GM23338 (cell line): ENCODE measurements around the gene TMEM212. TPM values are rescaled to one million over a fixed set of nuclear protein-coding genes. Genes with fewer than 3 reads are reported as not detected.

ENCODE experiments used
- ATAC-seq: fragments of 200-7000 bp; cut with Tn5 transposase; 3 replicates; pipeline ENCODE4 v1.9.1; 2020
- DNase-seq: peaks from one replicate; pipeline ENCODE4 v3.0.0-alpha.2; 2015; ENCODE audit warnings: low spot score
- H2AFZ ChIP-seq: fragments of 200-600 bp; sonication (generic); 2 replicates; pipeline ENCODE4 v1.8.0; 2016; ENCODE audit warnings: antibody characterized with exemption, mild to moderate bottlenecking, moderate library complexity
- H3F3A ChIP-seq: fragments of 200-600 bp; sonication (generic); replicated peaks from 2 replicates; pipeline ENCODE4 v1.8.0; 2017; ENCODE audit warnings: antibody characterized with exemption, mixed run types, low read depth
- H3K27ac ChIP-seq: fragments of 200-600 bp; sonication (generic); 2 replicates; pipeline ENCODE4 v1.6.1; 2016; ENCODE audit warnings: low read depth
- H3K27me3 ChIP-seq: fragments of 200-600 bp; sonication (generic); 2 replicates; pipeline ENCODE4 v1.8.0; 2016; ENCODE audit warnings: mild to moderate bottlenecking, mixed run types, moderate library complexity; ENCODE audit not compliant: insufficient read depth
- H3K36me3 ChIP-seq: fragments of 200-600 bp; sonication (generic); 2 replicates; pipeline ENCODE4 v1.8.0; 2016; ENCODE audit warnings: mild to moderate bottlenecking; ENCODE audit not compliant: insufficient read depth
- H3K4me1 ChIP-seq: fragments of 200-600 bp; sonication (generic); 2 replicates; pipeline ENCODE4 v1.8.0; 2016; ENCODE audit warnings: mild to moderate bottlenecking, moderate library complexity; ENCODE audit not compliant: insufficient read depth
- H3K4me2 ChIP-seq: fragments of 200-600 bp; sonication (generic); 2 replicates; pipeline ENCODE4 v1.7.1; 2017; ENCODE audit warnings: mixed run types
- H3K4me3 ChIP-seq: fragments of 200-600 bp; sonication (generic); 2 replicates; pipeline ENCODE4 v1.6.1; 2016; ENCODE audit warnings: mixed run types
- H3K79me2 ChIP-seq: fragments of 200-600 bp; sonication (generic); replicated peaks from 2 replicates; pipeline ENCODE4 v1.8.0; 2017; ENCODE audit warnings: mild to moderate bottlenecking; ENCODE audit not compliant: insufficient read depth
- H3K9me2 ChIP-seq: fragments of 200-600 bp; sonication (generic); 2 replicates; pipeline ENCODE4 v1.8.0; 2017; ENCODE audit not compliant: insufficient read depth
- H4K20me1 ChIP-seq: fragments of 200-600 bp; sonication (generic); replicated peaks from 2 replicates; pipeline ENCODE4 v1.8.0; 2017; ENCODE audit warnings: mild to moderate bottlenecking; ENCODE audit not compliant: insufficient read depth
- H3K27ac Mint-ChIP-seq: 2 replicates; pipeline ENCODE4 v1.8.0; 2020; ENCODE audit warnings: inconsistent platforms, mild to moderate bottlenecking, moderate library complexity, mixed read lengths
- H3K27me3 Mint-ChIP-seq: 3 replicates; pipeline ENCODE4 v1.8.0; 2022; ENCODE audit warnings: low read depth, mild to moderate bottlenecking, moderate library complexity, mixed read lengths, inconsistent platforms; ENCODE audit not compliant: insufficient read depth, poor library complexity
- H3K36me3 Mint-ChIP-seq: 3 replicates; pipeline ENCODE4 v1.8.0; 2021; ENCODE audit warnings: low read depth, mild to moderate bottlenecking, inconsistent platforms, moderate library complexity, mixed read lengths
- H3K4me1 Mint-ChIP-seq: 3 replicates; pipeline ENCODE4 v1.8.0; 2020; ENCODE audit warnings: mild to moderate bottlenecking, inconsistent platforms, mixed read lengths
- H3K4me3 Mint-ChIP-seq: 3 replicates; pipeline ENCODE4 v1.8.0; 2021; ENCODE audit warnings: moderate library complexity, mild to moderate bottlenecking, inconsistent platforms, mixed read lengths
- H3K9me3 Mint-ChIP-seq: 3 replicates; pipeline ENCODE4 v1.8.0; 2020; ENCODE audit warnings: moderate library complexity, mild to moderate bottlenecking, inconsistent platforms, mixed read lengths
- CREB1 ChIP-seq: fragments of 250-450 bp; sonication (Bioruptor Pico); IDR thresholded peaks from 2 replicates; pipeline ENCODE4 v1.5.0; 2020; ENCODE audit warnings: low read depth, mild to moderate bottlenecking, moderate library complexity
- EZH2 ChIP-seq: fragments of 200-600 bp; sonication (generic); IDR thresholded peaks from one replicate; pipeline ENCODE4 v1.8.0; 2017; ENCODE audit warnings: antibody characterized with exemption, mild to moderate bottlenecking, low read depth; ENCODE audit not compliant: unreplicated experiment
- EZH2phosphoT487 ChIP-seq: fragments of 200-600 bp; sonication (generic); IDR thresholded peaks from one replicate; pipeline ENCODE4 v1.8.1; 2018; ENCODE audit warnings: antibody characterized with exemption; ENCODE audit not compliant: unreplicated experiment
- JUNB ChIP-seq: IDR thresholded peaks from one replicate; pipeline ENCODE4 v1.6.1; 2016; ENCODE audit warnings: antibody characterized with exemption; ENCODE audit not compliant: unreplicated experiment
- NANOG ChIP-seq: IDR thresholded peaks from 2 replicates; pipeline ENCODE4 v1.6.1; 2016; ENCODE audit warnings: antibody characterized with exemption, borderline replicate concordance
- POLR2AphosphoS5 ChIP-seq: IDR thresholded peaks from 2 replicates; pipeline ENCODE4 v1.6.1; 2016; ENCODE audit warnings: antibody characterized with exemption, low read depth
- STAT1 ChIP-seq: IDR thresholded peaks from one replicate; pipeline ENCODE4 v1.6.1; 2016; ENCODE audit warnings: antibody characterized with exemption; ENCODE audit not compliant: unreplicated experiment
- ZNF114 ChIP-seq: fragments of 250-450 bp; sonication (Bioruptor Pico); IDR thresholded peaks from 2 replicates; pipeline ENCODE4 v1.5.0; 2020; ENCODE audit warnings: mild to moderate bottlenecking, moderate library complexity
- ZNF331 ChIP-seq: fragments of 250-450 bp; sonication (Bioruptor Pico); IDR thresholded peaks from 2 replicates; pipeline ENCODE4 v1.5.0; 2020; ENCODE audit warnings: low read depth, mild to moderate bottlenecking, moderate library complexity
- polyA plus RNA-seq: library from polyadenylated mRNA; unstranded; fragments of >200 nt; fragmentation: Nextera tagmentation; extraction: Ambion mirVana; gene quantifications from 2 replicates; pipeline ENCODE4 v1.2.1, GENCODE V29; 2016
- total RNA-seq: library from RNA; depleted of rRNA; stranded (reverse); fragments of >200 nt; shearing (Covaris generic); gene quantifications from 2 replicates; pipeline ENCODE4 v1.2.3, GENCODE V29; 2014
- TF ChIP-seq, protein P1 (sequence below), 2 experiments: fragments of 200-600 bp in 1 of 2; sonication (generic) in 1 of 2; conservative IDR thresholded peaks; 2 replicates each; pipeline versions ENCODE4 v1.5.1 to v1.6.1; 2016 to 2017; ENCODE audit warnings: antibody characterized with exemption in 2 of 2, low read depth in 2 of 2, mild to moderate bottlenecking in 2 of 2, moderate library complexity in 1 of 2
- TF ChIP-seq, protein P2 (sequence below): fragments of 250-450 bp; sonication (Bioruptor Pico); IDR thresholded peaks from 2 replicates; pipeline ENCODE4 v1.5.0; 2020; ENCODE audit warnings: mild to moderate bottlenecking, moderate library complexity
- TF ChIP-seq, protein P3 (sequence below): IDR thresholded peaks from 2 replicates; pipeline ENCODE4 v1.6.1; 2016; ENCODE audit warnings: antibody characterized with exemption

TMEM212 gene
- total and polyA plus RNA-seq, 2 experiments from 2014 or later, result not detected

DNA sequence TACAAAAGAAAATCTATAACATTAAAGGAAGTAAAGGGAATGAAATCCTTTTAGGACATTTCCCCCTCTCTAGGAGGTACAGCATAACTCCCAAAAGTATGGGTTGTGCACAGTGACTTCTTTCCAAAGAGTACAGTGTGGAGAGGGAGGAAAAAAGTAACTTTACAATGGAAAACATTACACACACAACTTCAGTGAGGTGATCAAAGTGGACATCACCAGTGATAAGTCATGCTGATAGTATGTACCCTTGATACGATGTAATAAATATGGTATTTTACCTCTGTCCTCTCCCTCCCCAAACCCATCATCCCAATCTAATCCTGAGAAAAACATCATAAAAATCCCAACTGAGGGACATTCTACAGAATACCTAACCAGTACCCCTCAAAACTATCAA, 43.6 kb upstream of the TMEM212 start:
- H3F3A ChIP-seq, result no peaks in the 10 kb centered on the region
- H3K36me3 Mint-ChIP-seq, result no peaks in the 10 kb centered on the region
- H3K36me3 ChIP-seq, result no peaks in the 10 kb centered on the region
- H3K4me2 ChIP-seq, result no peak overlapping the region
- ATAC-seq, result no peak
- no peak for DNase-seq
- no peaks in the 10 kb centered on the region for H3K27me3 ChIP-seq
- H4K20me1 ChIP-seq, result no peaks in the 10 kb centered on the region
- no peak overlapping the region for H3K4me3 Mint-ChIP-seq
- H3K4me1 ChIP-seq, result peaks cover 12% of the 10 kb centered on the region
- peaks cover 4% of the 10 kb centered on the region; the same call in 1 of the 2 replicates for H3K9me2 ChIP-seq
- no peak overlapping the region for H3K27ac Mint-ChIP-seq
- no peak overlapping the region for H2AFZ ChIP-seq
- H3K27ac ChIP-seq, result no peak overlapping the region
- no peak for TF ChIP-seq ZNF114 (CRISPR knock-in tag)
- TF ChIP-seq JUNB, result no peak
- H3K4me1 Mint-ChIP-seq, result peaks cover 11% of the 10 kb centered on the region
- no peaks in the 10 kb centered on the region for H3K9me3 Mint-ChIP-seq
- H3K27me3 Mint-ChIP-seq, result peaks cover 2% of the 10 kb centered on the region
- no peaks in the 10 kb centered on the region for H3K79me2 ChIP-seq
- H3K4me3 ChIP-seq, result no peak overlapping the region

DNA sequence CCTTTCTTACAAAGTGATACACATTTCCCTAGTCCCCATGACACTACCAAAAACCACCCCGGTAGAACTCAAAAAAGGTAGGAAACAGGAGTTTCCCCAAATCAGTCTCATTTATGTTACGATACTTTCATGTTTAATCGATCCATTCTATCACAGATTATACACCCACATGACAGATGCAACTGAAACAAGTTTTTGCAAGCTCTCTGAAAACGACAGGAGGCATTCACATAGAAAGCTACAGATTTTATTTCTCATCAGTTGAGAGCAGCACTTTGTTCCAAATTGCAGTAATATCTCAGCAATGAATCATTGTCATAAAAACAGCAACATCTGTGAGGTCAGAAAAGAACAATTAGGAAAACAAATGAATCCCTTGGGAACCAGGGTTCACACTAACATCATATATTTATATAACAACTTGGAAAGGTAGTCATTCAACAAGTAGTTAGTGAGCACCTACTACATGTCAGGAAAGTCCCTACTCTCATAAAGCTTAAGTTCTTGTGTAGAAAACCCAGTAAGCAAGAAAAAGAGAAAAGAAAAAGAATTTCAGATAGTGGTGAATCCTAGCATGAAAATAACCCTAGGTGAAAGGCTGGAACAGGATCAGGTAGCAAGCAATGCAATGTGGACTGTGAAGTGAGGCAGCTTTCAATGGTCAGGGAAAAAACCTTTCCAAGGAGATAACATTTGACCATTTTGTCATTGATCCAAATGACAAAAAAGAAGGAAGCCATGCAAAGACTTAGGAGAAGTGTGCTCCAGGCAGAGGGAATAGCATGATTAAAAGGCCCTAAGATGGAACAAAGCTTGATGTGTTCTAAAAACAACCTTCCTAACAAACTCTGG, 41.2 kb upstream of the TMEM212 start:
- Histone ChIP-seq H3K4me1 (peaks cover 11% of the 10 kb centered on the region), H2AFZ (no peak overlapping the region), H4K20me1 (no peaks in the 10 kb centered on the region), H3K27me3 (no peaks in the 10 kb centered on the region), H3K9me2 (peaks cover 4% of the 10 kb centered on the region; the same call in 1 of the 2 replicates), H3K4me3 (no peak overlapping the region), H3K36me3 (no peaks in the 10 kb centered on the region), H3K27ac (no peak overlapping the region), H3K4me2 (no peak overlapping the region), H3K79me2 (no peaks in the 10 kb centered on the region), H3F3A (no peaks in the 10 kb centered on the region)
- ATAC-seq (no peak), DNase-seq (no peak)
- H3K36me3 Mint-ChIP-seq, result no peaks in the 10 kb centered on the region
- H3K27ac Mint-ChIP-seq, result no peak overlapping the region
- H3K27me3 Mint-ChIP-seq, result peaks cover 2% of the 10 kb centered on the region
- H3K4me3 Mint-ChIP-seq, result no peak overlapping the region
- peaks cover 11% of the 10 kb centered on the region for H3K4me1 Mint-ChIP-seq
- no peaks in the 10 kb centered on the region for H3K9me3 Mint-ChIP-seq
- TF ChIP-seq EZH2phosphoT487 (no peak), ZNF114 (CRISPR knock-in tag) (no peak), POLR2AphosphoS5 (no peak), CREB1 (no peak), ZNF331 (CRISPR knock-in tag) (no peak), JUNB (no peak), EZH2 (no peak), STAT1 (no peak), NANOG (no peak)
- TF ChIP-seq, protein P1, sequence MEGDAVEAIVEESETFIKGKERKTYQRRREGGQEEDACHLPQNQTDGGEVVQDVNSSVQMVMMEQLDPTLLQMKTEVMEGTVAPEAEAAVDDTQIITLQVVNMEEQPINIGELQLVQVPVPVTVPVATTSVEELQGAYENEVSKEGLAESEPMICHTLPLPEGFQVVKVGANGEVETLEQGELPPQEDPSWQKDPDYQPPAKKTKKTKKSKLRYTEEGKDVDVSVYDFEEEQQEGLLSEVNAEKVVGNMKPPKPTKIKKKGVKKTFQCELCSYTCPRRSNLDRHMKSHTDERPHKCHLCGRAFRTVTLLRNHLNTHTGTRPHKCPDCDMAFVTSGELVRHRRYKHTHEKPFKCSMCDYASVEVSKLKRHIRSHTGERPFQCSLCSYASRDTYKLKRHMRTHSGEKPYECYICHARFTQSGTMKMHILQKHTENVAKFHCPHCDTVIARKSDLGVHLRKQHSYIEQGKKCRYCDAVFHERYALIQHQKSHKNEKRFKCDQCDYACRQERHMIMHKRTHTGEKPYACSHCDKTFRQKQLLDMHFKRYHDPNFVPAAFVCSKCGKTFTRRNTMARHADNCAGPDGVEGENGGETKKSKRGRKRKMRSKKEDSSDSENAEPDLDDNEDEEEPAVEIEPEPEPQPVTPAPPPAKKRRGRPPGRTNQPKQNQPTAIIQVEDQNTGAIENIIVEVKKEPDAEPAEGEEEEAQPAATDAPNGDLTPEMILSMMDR (conservative IDR thresholded peaks at IDR 0.05; ENCODE audit: low read depth in 2 of 2), result no peak
- TF ChIP-seq, protein P2, sequence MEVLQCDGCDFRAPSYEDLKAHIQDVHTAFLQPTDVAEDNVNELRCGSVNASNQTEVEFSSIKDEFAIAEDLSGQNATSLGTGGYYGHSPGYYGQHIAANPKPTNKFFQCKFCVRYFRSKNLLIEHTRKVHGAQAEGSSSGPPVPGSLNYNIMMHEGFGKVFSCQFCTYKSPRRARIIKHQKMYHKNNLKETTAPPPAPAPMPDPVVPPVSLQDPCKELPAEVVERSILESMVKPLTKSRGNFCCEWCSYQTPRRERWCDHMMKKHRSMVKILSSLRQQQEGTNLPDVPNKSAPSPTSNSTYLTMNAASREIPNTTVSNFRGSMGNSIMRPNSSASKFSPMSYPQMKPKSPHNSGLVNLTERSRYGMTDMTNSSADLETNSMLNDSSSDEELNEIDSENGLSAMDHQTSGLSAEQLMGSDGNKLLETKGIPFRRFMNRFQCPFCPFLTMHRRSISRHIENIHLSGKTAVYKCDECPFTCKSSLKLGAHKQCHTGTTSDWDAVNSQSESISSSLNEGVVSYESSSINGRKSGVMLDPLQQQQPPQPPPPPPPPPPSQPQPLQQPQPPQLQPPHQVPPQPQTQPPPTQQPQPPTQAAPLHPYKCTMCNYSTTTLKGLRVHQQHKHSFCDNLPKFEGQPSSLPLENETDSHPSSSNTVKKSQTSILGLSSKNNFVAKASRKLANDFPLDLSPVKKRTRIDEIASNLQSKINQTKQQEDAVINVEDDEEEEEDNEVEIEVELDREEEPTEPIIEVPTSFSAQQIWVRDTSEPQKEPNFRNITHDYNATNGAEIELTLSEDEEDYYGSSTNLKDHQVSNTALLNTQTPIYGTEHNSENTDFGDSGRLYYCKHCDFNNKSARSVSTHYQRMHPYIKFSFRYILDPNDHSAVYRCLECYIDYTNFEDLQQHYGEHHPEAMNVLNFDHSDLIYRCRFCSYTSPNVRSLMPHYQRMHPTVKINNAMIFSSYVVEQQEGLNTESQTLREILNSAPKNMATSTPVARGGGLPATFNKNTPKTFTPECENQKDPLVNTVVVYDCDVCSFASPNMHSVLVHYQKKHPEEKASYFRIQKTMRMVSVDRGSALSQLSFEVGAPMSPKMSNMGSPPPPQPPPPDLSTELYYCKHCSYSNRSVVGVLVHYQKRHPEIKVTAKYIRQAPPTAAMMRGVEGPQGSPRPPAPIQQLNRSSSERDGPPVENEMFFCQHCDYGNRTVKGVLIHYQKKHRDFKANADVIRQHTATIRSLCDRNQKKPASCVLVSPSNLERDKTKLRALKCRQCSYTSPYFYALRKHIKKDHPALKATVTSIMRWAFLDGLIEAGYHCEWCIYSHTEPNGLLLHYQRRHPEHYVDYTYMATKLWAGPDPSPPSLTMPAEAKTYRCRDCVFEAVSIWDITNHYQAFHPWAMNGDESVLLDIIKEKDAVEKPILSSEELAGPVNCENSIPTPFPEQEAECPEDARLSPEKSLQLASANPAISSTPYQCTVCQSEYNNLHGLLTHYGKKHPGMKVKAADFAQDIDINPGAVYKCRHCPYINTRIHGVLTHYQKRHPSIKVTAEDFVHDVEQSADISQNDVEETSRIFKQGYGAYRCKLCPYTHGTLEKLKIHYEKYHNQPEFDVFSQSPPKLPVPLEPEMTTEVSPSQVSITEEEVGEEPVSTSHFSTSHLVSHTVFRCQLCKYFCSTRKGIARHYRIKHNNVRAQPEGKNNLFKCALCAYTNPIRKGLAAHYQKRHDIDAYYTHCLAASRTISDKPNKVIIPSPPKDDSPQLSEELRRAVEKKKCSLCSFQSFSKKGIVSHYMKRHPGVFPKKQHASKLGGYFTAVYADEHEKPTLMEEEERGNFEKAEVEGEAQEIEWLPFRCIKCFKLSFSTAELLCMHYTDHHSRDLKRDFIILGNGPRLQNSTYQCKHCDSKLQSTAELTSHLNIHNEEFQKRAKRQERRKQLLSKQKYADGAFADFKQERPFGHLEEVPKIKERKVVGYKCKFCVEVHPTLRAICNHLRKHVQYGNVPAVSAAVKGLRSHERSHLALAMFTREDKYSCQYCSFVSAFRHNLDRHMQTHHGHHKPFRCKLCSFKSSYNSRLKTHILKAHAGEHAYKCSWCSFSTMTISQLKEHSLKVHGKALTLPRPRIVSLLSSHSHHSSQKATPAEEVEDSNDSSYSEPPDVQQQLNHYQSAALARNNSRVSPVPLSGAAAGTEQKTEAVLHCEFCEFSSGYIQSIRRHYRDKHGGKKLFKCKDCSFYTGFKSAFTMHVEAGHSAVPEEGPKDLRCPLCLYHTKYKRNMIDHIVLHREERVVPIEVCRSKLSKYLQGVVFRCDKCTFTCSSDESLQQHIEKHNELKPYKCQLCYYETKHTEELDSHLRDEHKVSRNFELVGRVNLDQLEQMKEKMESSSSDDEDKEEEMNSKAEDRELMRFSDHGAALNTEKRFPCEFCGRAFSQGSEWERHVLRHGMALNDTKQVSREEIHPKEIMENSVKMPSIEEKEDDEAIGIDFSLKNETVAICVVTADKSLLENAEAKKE (CRISPR knock-in tag), result no peak
- TF ChIP-seq, protein P3, sequence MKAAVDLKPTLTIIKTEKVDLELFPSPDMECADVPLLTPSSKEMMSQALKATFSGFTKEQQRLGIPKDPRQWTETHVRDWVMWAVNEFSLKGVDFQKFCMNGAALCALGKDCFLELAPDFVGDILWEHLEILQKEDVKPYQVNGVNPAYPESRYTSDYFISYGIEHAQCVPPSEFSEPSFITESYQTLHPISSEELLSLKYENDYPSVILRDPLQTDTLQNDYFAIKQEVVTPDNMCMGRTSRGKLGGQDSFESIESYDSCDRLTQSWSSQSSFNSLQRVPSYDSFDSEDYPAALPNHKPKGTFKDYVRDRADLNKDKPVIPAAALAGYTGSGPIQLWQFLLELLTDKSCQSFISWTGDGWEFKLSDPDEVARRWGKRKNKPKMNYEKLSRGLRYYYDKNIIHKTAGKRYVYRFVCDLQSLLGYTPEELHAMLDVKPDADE, result no peak
